HepG2 (cell line): Measurements from ENCODE around the gene ZNF581. TPM values are rescaled to one million over a fixed set of nuclear protein-coding genes. Genes with fewer than 3 reads are reported as not detected.
A peak's percentile ranks its signal among the peaks of the same experiment; 100 is the strongest.

Experiments
- ATF7-NPFF ChIP-seq: sonication (generic); formaldehyde crosslinking; IDR thresholded peaks from 2 replicates; pipeline ENCODE4 v1.8.1; 2023; ENCODE audit warnings: mild to moderate bottlenecking, low read depth, missing genetic modification reagents, moderate library complexity
- ETV6 ChIP-seq: sonication (generic); formaldehyde crosslinking; conservative IDR thresholded peaks from 2 replicates; pipeline ENCODE4 v1.4.0; 2020; ENCODE audit warnings: missing genetic modification reagents
- HDAC1 ChIP-seq: sonication (generic); formaldehyde crosslinking; IDR thresholded peaks from 2 replicates; pipeline ENCODE4 v1.5.1; 2020; ENCODE audit warnings: mild to moderate bottlenecking, missing genetic modification reagents
- HES4 ChIP-seq: sonication (generic); formaldehyde crosslinking; IDR thresholded peaks from 2 replicates; pipeline ENCODE4 v1.9.0; 2021; ENCODE audit warnings: mild to moderate bottlenecking, missing genetic modification reagents, borderline replicate concordance
- HNRNPLL ChIP-seq: fragments of 200-400 bp; formaldehyde crosslinking; IDR thresholded peaks from 2 replicates; pipeline ENCODE4 v1.6.1; 2017; ENCODE audit warnings: mild to moderate bottlenecking, low read depth, low read length; ENCODE audit not compliant: poor library complexity, severe bottlenecking
- HOXA5 ChIP-seq: sonication (generic); formaldehyde crosslinking; IDR thresholded peaks from 2 replicates; pipeline ENCODE4 v1.4.0; 2020; ENCODE audit warnings: missing genetic modification reagents
- KDM5B ChIP-seq: sonication (generic); formaldehyde crosslinking; IDR thresholded peaks from 2 replicates; pipeline ENCODE4 v1.4.0; 2020; ENCODE audit warnings: missing genetic modification reagents, mild to moderate bottlenecking, borderline replicate concordance
- MTF1 ChIP-seq: sonication (generic); formaldehyde crosslinking; IDR thresholded peaks from 2 replicates; pipeline ENCODE4 v1.5.0; 2020; ENCODE audit warnings: missing genetic modification reagents
- MYC ChIP-seq: sonication (generic); formaldehyde crosslinking; IDR thresholded peaks from 2 replicates; pipeline ENCODE4 v1.9.0; 2021; ENCODE audit warnings: missing genetic modification reagents, borderline replicate concordance
- NAIF1 ChIP-seq: sonication (generic); formaldehyde crosslinking; IDR thresholded peaks from 2 replicates; pipeline ENCODE4 v1.5.0; 2020; ENCODE audit warnings: mild to moderate bottlenecking, missing genetic modification reagents, borderline replicate concordance
- NFIB ChIP-seq: sonication (generic); formaldehyde crosslinking; IDR thresholded peaks from 2 replicates; pipeline ENCODE4 v1.9.0; 2021; ENCODE audit warnings: missing genetic modification reagents, mild to moderate bottlenecking, borderline replicate concordance
- RXRB ChIP-seq: IDR thresholded peaks from 2 replicates; pipeline ENCODE4 v1.6.1; 2016; ENCODE audit warnings: borderline replicate concordance, missing genetic modification reagents, missing compliant biosample characterization
- SALL1 ChIP-seq: sonication (generic); formaldehyde crosslinking; IDR thresholded peaks from 2 replicates; pipeline ENCODE4 v1.8.0; 2022; ENCODE audit warnings: mild to moderate bottlenecking, missing genetic modification reagents
- SOX6 ChIP-seq, 2 experiments: fragments of 450-650 bp in 1 of 2; sonication (generic) in 1 of 2; formaldehyde crosslinking in 1 of 2; IDR thresholded peaks; 2 replicates each; pipeline versions ENCODE4 v1.4.0 to v1.6.1; 2017 to 2020; ENCODE audit warnings: antibody characterized with exemption in 1 of 2, mild to moderate bottlenecking in 1 of 2, missing genetic modification reagents in 1 of 2
- TBX2 ChIP-seq: sonication (generic); formaldehyde crosslinking; IDR thresholded peaks from 2 replicates; pipeline ENCODE4 v1.5.0; 2020; ENCODE audit warnings: missing genetic modification reagents, mild to moderate bottlenecking, borderline replicate concordance
- ZNF3 ChIP-seq: IDR thresholded peaks from 2 replicates; pipeline ENCODE4 v1.7.0; 2017; ENCODE audit warnings: inconsistent platforms
- ZNF318 ChIP-seq: sonication (generic); formaldehyde crosslinking; IDR thresholded peaks from 2 replicates; pipeline ENCODE4 v1.4.0; 2020; ENCODE audit warnings: mild to moderate bottlenecking, missing genetic modification reagents
- ZNF468 ChIP-seq: sonication (generic); formaldehyde crosslinking; IDR thresholded peaks from 2 replicates; pipeline ENCODE4 v1.8.0; 2022; ENCODE audit warnings: mild to moderate bottlenecking, moderate library complexity, missing genetic modification reagents
- ZNF639 ChIP-seq: conservative IDR thresholded peaks from 2 replicates; pipeline ENCODE4 v1.6.1; 2018; ENCODE audit warnings: missing genetic modification reagents
- ZNF772 ChIP-seq: sonication (generic); formaldehyde crosslinking; IDR thresholded peaks from 2 replicates; pipeline ENCODE4 v1.5.0; 2020; ENCODE audit warnings: mild to moderate bottlenecking, missing genetic modification reagents
- polyA plus RNA-seq, 8 experiments: library from polyadenylated mRNA; depleted of rRNA in 3 of 8; stranded (reverse) in 7 of 8; unstranded in 1 of 8; fragments of >200 nt; fragmentation: Illumina TruSeq in 4 of 8; extraction: Trizol in 4 of 8; gene quantifications; 2 replicates each; pipeline versions ENCODE4 v1.2.1 to v1.2.3, GENCODE V29; 2011 to 2016; ENCODE audit warnings: low read depth in 4 of 8, missing spikeins in 1 of 8, mixed read lengths in 1 of 8; ENCODE audit not compliant: insufficient read depth in 1 of 8
- total RNA-seq, 5 experiments: library from RNA; depleted of rRNA; stranded (reverse); fragments of >200 nt; fragmentation: Illumina TruSeq; extraction: Trizol; gene quantifications; 2 replicates each; pipeline ENCODE4 v1.2.3, GENCODE V29; 2016; ENCODE audit warnings: low read depth in 1 of 5

ZNF581 gene
- total and polyA plus RNA-seq, 2 of the 13 experiments (the other 11 are each of a cell fraction or from before 2014, with no cell fraction given) = 19.6 to 49.5 TPM

GRCh38 chr19:55605637-55606470, 37.6 kb upstream of the ZNF581 start, which contains the start of gene ZNF865 (continued):
- no peak for TF ChIP-seq ZNF318 (CRISPR knock-in tag)
- TF ChIP-seq ATF7-NPFF (CRISPR knock-in tag) = no peak
- no peak for TF ChIP-seq HDAC1 (CRISPR knock-in tag)
- TF ChIP-seq SALL1 (CRISPR knock-in tag) = 0 out of 2 replicates have a peak, but pooled peaks have one; percentile 26
- no peak for TF ChIP-seq NAIF1 (CRISPR knock-in tag)
- TF ChIP-seq KDM5B (CRISPR knock-in tag) = peak; percentile 35; the same call in 1 of the 2 replicates
- TF ChIP-seq HES4 = no peak
- TF ChIP-seq HOXA5 (CRISPR knock-in tag) = no peak
- TF ChIP-seq ZNF772 (CRISPR knock-in tag) = 0 out of 2 replicates have a peak, but pooled peaks have one; percentile 24
- TF ChIP-seq NFIB (CRISPR knock-in tag) = no peak
- peak; percentile 51; the same call in 1 of the 2 replicates for TF ChIP-seq RXRB (CRISPR knock-in tag)
- TF ChIP-seq MTF1 (CRISPR knock-in tag) = no peak
- TF ChIP-seq HNRNPLL = no peak
- TF ChIP-seq SOX6 (IDR thresholded peaks at IDR 0.05) = no peak
- TF ChIP-seq SOX6 (CRISPR knock-in tag; IDR thresholded peaks at IDR 0.05) = no peak
- TF ChIP-seq ZNF639 (CRISPR knock-in tag) = peak; percentile 9; the same call in 1 of the 2 replicates
- no peak for TF ChIP-seq ZNF3
- TF ChIP-seq MYC = 0 out of 2 replicates have a peak, but pooled peaks have one; percentile 4
- peak; percentile 33; the same call in 1 of the 2 replicates for TF ChIP-seq TBX2 (CRISPR knock-in tag)
- TF ChIP-seq ZNF468 (CRISPR knock-in tag) = no peak
- 0 out of 2 replicates have a peak, but pooled peaks have one; percentile 5 for TF ChIP-seq ETV6 (CRISPR knock-in tag)
